Lung (tissue), 12 donors: ENCODE measurements around the gene NPR3. TPM values are rescaled to one million over a fixed set of nuclear protein-coding genes. Genes with fewer than 3 reads are reported as not detected.

Experiments used
- ATAC-seq: fragments of 200-7000 bp; cut with Tn5 transposase; one replicate; pipeline ENCODE4 v1.9.1; 2020; ENCODE audit warnings: moderate number of reproducible peaks; ENCODE audit not compliant: insufficient read depth, low FRiP score
- DNase-seq, 3 donors: peaks; one replicate each; pipeline ENCODE4 v3.0.0-alpha.2; 2013 to 2017
- H3K27ac ChIP-seq, 2 donors: one replicate each; pipeline ENCODE4 v1.5.1; 2013; ENCODE audit warnings: mild to moderate bottlenecking in 2 of 2, moderate library complexity in 2 of 2, control low read depth in 1 of 2, inconsistent platforms in 1 of 2, low read depth in 1 of 2, low read length in 1 of 2
- H3K27me3 ChIP-seq, 3 donors: one replicate each; pipeline ENCODE4 v1.5.1; 2013; ENCODE audit warnings: low read length in 2 of 3; ENCODE audit not compliant: control insufficient read depth in 3 of 3, insufficient read depth in 3 of 3
- H3K36me3 ChIP-seq, 4 donors: one replicate each; pipeline ENCODE4 v1.5.1; 2013; ENCODE audit warnings: low read length in 4 of 4, mild to moderate bottlenecking in 1 of 4, moderate library complexity in 1 of 4; ENCODE audit not compliant: control insufficient read depth in 4 of 4, insufficient read depth in 4 of 4
- H3K4me1 ChIP-seq, 5 donors: one replicate each; pipeline ENCODE4 v1.5.1; 2013; ENCODE audit warnings: low read length in 5 of 5, mild to moderate bottlenecking in 2 of 5, moderate library complexity in 1 of 5; ENCODE audit not compliant: control insufficient read depth in 5 of 5, insufficient read depth in 5 of 5
- H3K4me3 ChIP-seq: one replicate; pipeline ENCODE4 v1.5.1; 2013; ENCODE audit warnings: mild to moderate bottlenecking, control low read depth, moderate library complexity
- H3K9ac ChIP-seq, 2 donors: one replicate each; pipeline ENCODE4 v1.5.1; 2013; ENCODE audit warnings: low read length in 2 of 2, control low read depth in 1 of 2; ENCODE audit not compliant: insufficient read depth in 1 of 2
- H3K9me3 ChIP-seq, 4 donors: one replicate each; pipeline ENCODE4 v1.5.1; 2013; ENCODE audit warnings: low read length in 3 of 4, mild to moderate bottlenecking in 1 of 4, moderate library complexity in 1 of 4; ENCODE audit not compliant: control insufficient read depth in 4 of 4, insufficient read depth in 3 of 4
- CTCF ChIP-seq: IDR thresholded peaks from 2 replicates; pipeline ENCODE4 v1.5.1; 2012; ENCODE audit warnings: mild to moderate bottlenecking; ENCODE audit errors: control extremely low read depth, extremely low read depth
- WGBS, 2 donors: extraction: QIAGEN DNeasy Blood & Tissue Kit; methylation state at CpG; one replicate each; pipeline ENCODE4 v1.1.7; 2013; 5-methylcytosine and 5-hydroxymethylcytosine counted together
- polyA plus RNA-seq, 2 donors: library from polyadenylated mRNA; stranded (reverse); fragments of 200-250 nt; gene quantifications; one replicate each; pipeline ENCODE4 v1.2.1, GENCODE V29; 2013
- total RNA-seq, 2 donors: library from RNA; depleted of rRNA in 1 of 2; stranded (reverse); fragments of >200 nt in 1 of 2; gene quantifications; one replicate each; pipeline ENCODE4 v1.2.1, GENCODE V29; 2014 to 2021
- donor health status: control.
- donor health status: control.
- donor health status: Bipolar disorder and iron deficiency.
- donor health status: healthy.
- donor health status: DM: yes; HTN: yes; CAD: no.

Gene NPR3
- total and polyA plus RNA-seq, 4 donors: 3.9 to 86.9 (median 8.9) TPM

DNA sequence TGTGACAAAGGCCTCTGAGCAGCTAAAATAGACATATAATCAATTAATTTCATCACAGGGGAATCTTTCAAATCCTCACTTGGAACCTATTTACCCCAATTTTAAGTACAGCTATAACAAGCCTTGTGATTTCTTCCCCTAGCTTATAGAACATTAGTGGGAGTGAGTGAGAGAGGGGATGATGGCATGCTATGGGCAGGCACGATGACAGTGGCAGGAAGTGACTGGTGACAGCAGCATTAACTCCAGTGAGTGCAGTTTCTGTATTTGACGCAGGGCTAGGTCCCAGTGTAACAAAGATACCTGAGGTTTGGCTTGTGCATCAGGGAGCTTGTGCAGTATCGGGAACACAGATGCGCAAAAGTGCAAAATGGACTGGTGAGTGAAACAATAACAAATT is 54.1 kb downstream of the NPR3 start:
- WGBS, 2 donors: 67 to 78% methylated on average over 4 of the region's 4 CpGs
- TF ChIP-seq CTCF: no peak
- no peak overlapping the region for H3K27ac ChIP-seq

GRCh38 chr5:32767948-32768467 is 56.9 kb downstream of the NPR3 start:
- H3K4me3 ChIP-seq: no peak overlapping the region
- no peaks in the 10 kb centered on the region for H3K36me3 ChIP-seq
- peak overlapping the region in 1 of 2 donors; percentile 58 for H3K27ac ChIP-seq
- no peak for TF ChIP-seq CTCF
- no peak overlapping the region for H3K9ac ChIP-seq
- DNase-seq (peak; percentile 18 to 48 (median 20)), ATAC-seq (peak; percentile 32)
- H3K4me1 ChIP-seq: peaks cover 0 to 8% (median 0%) of the 10 kb centered on the region in 5 donors
- 61 to 80% methylated on average over 8 of the region's 8 CpGs for WGBS, 2 donors
- no peaks in the 10 kb centered on the region for H3K9me3 ChIP-seq
- H3K27me3 ChIP-seq: no peaks in the 10 kb centered on the region

More for the DNA sequence above, 54.1 kb downstream of the NPR3 start:
- H3K4me1 ChIP-seq: peaks cover 0 to 8% (median 0%) of the 10 kb centered on the region in 5 donors
- H3K4me3 ChIP-seq: no peak overlapping the region
- H3K9ac ChIP-seq: no peak overlapping the region
- H3K36me3 ChIP-seq: no peaks in the 10 kb centered on the region
- DNase-seq (no peak), ATAC-seq (no peak)
- H3K9me3 ChIP-seq: no peaks in the 10 kb centered on the region
- no peaks in the 10 kb centered on the region for H3K27me3 ChIP-seq

- Histone ChIP-seq H3K27ac (no peak overlapping the region), H3K9me3 (no peaks in the 10 kb centered on the region), H3K9ac (no peak overlapping the region), H3K27me3 (no peaks in the 10 kb centered on the region), H3K4me3 (no peak overlapping the region), H3K4me1 (peaks cover 0 to 8% (median 0%) of the 10 kb centered on the region in 5 donors), H3K36me3 (no peaks in the 10 kb centered on the region)
- ATAC-seq: no peak
- 67 to 78% methylated on average over 8 of the region's 8 CpGs for WGBS, 2 donors
- TF ChIP-seq CTCF: no peak
- DNase-seq: no peak
Measured at GRCh38 chr5:32769711-32770110, 58.6 kb downstream of the NPR3 start.

DNA sequence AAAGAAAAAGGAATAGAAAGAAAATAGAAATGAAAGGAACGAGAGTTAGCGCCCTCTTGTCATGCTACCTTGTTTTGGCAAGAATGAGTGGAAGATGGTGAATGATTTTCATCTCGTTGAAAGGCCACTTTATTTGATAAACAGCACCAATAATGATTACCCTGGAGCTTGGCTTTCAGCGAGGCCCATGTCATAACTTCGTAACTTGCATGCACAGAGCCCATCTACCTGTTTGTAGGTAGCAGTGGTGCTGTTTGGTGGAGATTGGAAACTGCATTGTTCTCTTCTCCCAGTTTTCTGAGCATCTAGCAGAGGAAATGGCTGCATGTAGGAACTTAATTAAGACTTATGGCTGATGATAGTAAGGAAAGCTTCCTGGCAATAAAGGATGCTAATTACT is 59.3 kb downstream of the NPR3 start:
- DNase-seq (no peak), ATAC-seq (no peak)
- no peak for TF ChIP-seq CTCF
- Histone ChIP-seq H3K4me3 (no peak overlapping the region), H3K9ac (no peak overlapping the region), H3K4me1 (peaks cover 0 to 8% (median 0%) of the 10 kb centered on the region in 5 donors), H3K36me3 (no peaks in the 10 kb centered on the region), H3K27me3 (no peaks in the 10 kb centered on the region), H3K9me3 (no peaks in the 10 kb centered on the region), H3K27ac (no peak overlapping the region)
- 86 to 94% methylated on average over 5 of the region's 5 CpGs for WGBS, 2 donors
